Neural cell (in vitro differentiated cells): ENCODE measurements around the gene STX18. TPM values are rescaled to one million over a fixed set of nuclear protein-coding genes. Genes with fewer than 3 reads are reported as not detected.

Experiments
- H2AFZ ChIP-seq: fragments of 200-600, 300-800 bp; sonication (generic), shearing (Covaris generic); 2 replicates; pipeline ENCODE4 v1.6.0; 2014; ENCODE audit warnings: low read depth, mild to moderate bottlenecking, antibody characterized with exemption, low read length, moderate library complexity
- H3F3A ChIP-seq: fragments of 200-600 bp; shearing (Covaris generic); 2 replicates; pipeline ENCODE4 v1.6.1; 2016; ENCODE audit warnings: mild to moderate bottlenecking, moderate library complexity, mixed read lengths, antibody characterized with exemption, low read length; ENCODE audit not compliant: insufficient read depth, poor library complexity, severe bottlenecking
- H3K27ac ChIP-seq: fragments of 200-600, 300-800 bp; sonication (generic), shearing (Covaris generic); 2 replicates; pipeline ENCODE4 v1.5.1; 2014; ENCODE audit warnings: mild to moderate bottlenecking, low read length, moderate library complexity
- H3K27me3 ChIP-seq: fragments of 300-800, 200-600 bp; sonication (generic), shearing (Covaris generic); 2 replicates; pipeline ENCODE4 v1.6.0; 2014; ENCODE audit warnings: mild to moderate bottlenecking, low read depth, low read length, moderate library complexity; ENCODE audit not compliant: insufficient read depth
- H3K36me3 ChIP-seq: fragments of 300-800, 200-600 bp; sonication (generic), shearing (Covaris generic); 2 replicates; pipeline ENCODE4 v1.5.1; 2014; ENCODE audit warnings: mild to moderate bottlenecking, antibody characterized with exemption, low read length, moderate library complexity; ENCODE audit not compliant: insufficient read depth
- H3K4me2 ChIP-seq: fragments of 300-800, 200-600 bp; sonication (generic), shearing (Covaris generic); 2 replicates; pipeline ENCODE4 v1.6.0; 2014; ENCODE audit warnings: mild to moderate bottlenecking, low read length
- H3K4me3 ChIP-seq: fragments of 300-800, 200-600 bp; sonication (generic), shearing (Covaris generic); 2 replicates; pipeline ENCODE4 v1.5.1; 2014; ENCODE audit warnings: mild to moderate bottlenecking, low read length, moderate library complexity
- H3K79me2 ChIP-seq: fragments of 200-600 bp; shearing (Covaris generic); replicated peaks from 2 replicates; pipeline ENCODE4 v1.6.0; 2014; ENCODE audit warnings: mild to moderate bottlenecking, low read length, moderate library complexity; ENCODE audit not compliant: insufficient read depth
- H3K9ac ChIP-seq: fragments of 300-800, 200-600 bp; sonication (generic), shearing (Covaris generic); 2 replicates; pipeline ENCODE4 v1.6.1; 2016; ENCODE audit warnings: mild to moderate bottlenecking, low read length, mixed read lengths
- H3K9me2 ChIP-seq: fragments of 200-600 bp; shearing (Covaris generic); 2 replicates; pipeline ENCODE4 v1.6.1; 2016; ENCODE audit warnings: mild to moderate bottlenecking, low read length, mixed read lengths; ENCODE audit not compliant: insufficient read depth
- H3K9me3 ChIP-seq: fragments of 200-600, 300-800 bp; sonication (generic), shearing (Covaris generic); 2 replicates; pipeline ENCODE4 v1.6.1; 2016; ENCODE audit warnings: mild to moderate bottlenecking, mixed run types, low read length, moderate library complexity, mixed read lengths
- H4K20me1 ChIP-seq: fragments of 200-600 bp; shearing (Covaris generic); 2 replicates; pipeline ENCODE4 v1.6.1; 2016; ENCODE audit warnings: mild to moderate bottlenecking, mixed run types; ENCODE audit not compliant: insufficient read depth
- CTCF ChIP-seq: fragments of 450-650 bp; IDR thresholded peaks from 2 replicates; pipeline ENCODE4 v1.5.1; 2014; ENCODE audit warnings: antibody characterized with exemption, mild to moderate bottlenecking, moderate library complexity; ENCODE audit not compliant: poor library complexity, severe bottlenecking
- EP300 ChIP-seq: fragments of 450-650 bp; conservative IDR thresholded peaks from 2 replicates; pipeline ENCODE4 v1.6.1; 2014; ENCODE audit warnings: antibody characterized with exemption, mild to moderate bottlenecking, moderate library complexity; ENCODE audit not compliant: poor library complexity, severe bottlenecking
- EZH2 ChIP-seq: fragments of 200-600, 300-800 bp; shearing (Covaris generic), sonication (generic); IDR thresholded peaks from 2 replicates; pipeline ENCODE4 v1.6.1; 2014; ENCODE audit warnings: antibody characterized with exemption, low read length, borderline replicate concordance, mild to moderate bottlenecking; ENCODE audit not compliant: insufficient read depth, poor library complexity, severe bottlenecking
- MXI1 ChIP-seq: fragments of 450-650 bp; conservative IDR thresholded peaks from 2 replicates; pipeline ENCODE4 v1.6.1; 2014; ENCODE audit warnings: antibody characterized with exemption, mild to moderate bottlenecking; ENCODE audit not compliant: poor library complexity, severe bottlenecking
- POLR2AphosphoS5 ChIP-seq: IDR thresholded peaks from 2 replicates; pipeline ENCODE4 v1.6.1; 2012
- RAD21 ChIP-seq: fragments of 450-650 bp; conservative IDR thresholded peaks from 2 replicates; pipeline ENCODE4 v1.6.1; 2014; ENCODE audit warnings: antibody characterized with exemption, mild to moderate bottlenecking, moderate library complexity
- REST ChIP-seq: IDR thresholded peaks from 2 replicates; pipeline ENCODE4 v1.6.1; 2012; ENCODE audit warnings: borderline replicate concordance
- SMC3 ChIP-seq: fragments of 450-650 bp; conservative IDR thresholded peaks from 2 replicates; pipeline ENCODE4 v1.6.1; 2014; ENCODE audit warnings: antibody characterized with exemption, mild to moderate bottlenecking, moderate library complexity; ENCODE audit not compliant: poor library complexity
- TAF1 ChIP-seq: IDR thresholded peaks from 2 replicates; pipeline ENCODE4 v1.6.1; 2012; ENCODE audit warnings: low read depth
- polyA plus RNA-seq: library from polyadenylated mRNA; depleted of rRNA; stranded (reverse); fragments of >200 nt; gene quantifications from 2 replicates; pipeline ENCODE4 v1.2.3, GENCODE V29; 2014

STX18 gene
- polyA plus RNA-seq, 1 donor from 2014 or later, result 64.5 TPM

- Histone ChIP-seq H3K9me3 (no peaks in the 10 kb centered on the region), H3K79me2 (peaks cover 66% of the 10 kb centered on the region), H3K4me3 (peak overlapping the region; percentile 97), H3F3A (peaks cover 4% of the 10 kb centered on the region), H4K20me1 (peaks cover 9% of the 10 kb centered on the region), H3K9me2 (no peaks in the 10 kb centered on the region), H3K9ac (peak overlapping the region; percentile 97), H2AFZ (peak overlapping the region; percentile 40), H3K4me2 (peak overlapping the region; percentile 47), H3K27me3 (no peaks in the 10 kb centered on the region), H3K27ac (peak overlapping the region; percentile 90), H3K36me3 (peaks cover 19% of the 10 kb centered on the region)
- TF ChIP-seq REST (peak; percentile 41), RAD21 (peak; percentile 12), MXI1 (peak; percentile 54), TAF1 (no peak), EP300 (peak; percentile 31), EZH2 (no peak), SMC3 (peak; percentile 31), POLR2AphosphoS5 (peak; percentile 72)
Measured at GRCh38 chr4:4387531-4388310, 154.1 kb downstream of the STX18 start.

- Histone ChIP-seq H3F3A (peaks cover 1% of the 10 kb centered on the region), H3K79me2 (peaks cover 63% of the 10 kb centered on the region), H3K36me3 (peaks cover 10% of the 10 kb centered on the region), H3K9me3 (no peaks in the 10 kb centered on the region), H3K4me3 (peak within 1 kb of the TSS; percentile 97), H2AFZ (peak within 1 kb of the TSS; percentile 89), H3K27ac (peak within 1 kb of the TSS; percentile 90), H3K4me2 (peak within 1 kb of the TSS; percentile 85), H3K27me3 (no peaks in the 10 kb centered on the region), H4K20me1 (peaks cover 9% of the 10 kb centered on the region), H3K9me2 (no peaks in the 10 kb centered on the region), H3K9ac (peak within 1 kb of the TSS; percentile 97)
- TF ChIP-seq EZH2 (no peak), TAF1 (peak; percentile 77), CTCF (no peak), MXI1 (peak; percentile 72), RAD21 (no peak), SMC3 (no peak), POLR2AphosphoS5 (peak; percentile 82), EP300 (peak; percentile 71), REST (peak; percentile 78)
Measured at GRCh38 chr4:4386736-4387392, 155.0 kb downstream of the STX18 start, which contains the start of gene NSG1. NSG1 (plus strand) TSS chr4:4387102; CDS start chr4:4387630, 528 bp downstream.
